ENCODE measurements around the gene SHCBP1L.

Gene SHCBP1L

DNA sequence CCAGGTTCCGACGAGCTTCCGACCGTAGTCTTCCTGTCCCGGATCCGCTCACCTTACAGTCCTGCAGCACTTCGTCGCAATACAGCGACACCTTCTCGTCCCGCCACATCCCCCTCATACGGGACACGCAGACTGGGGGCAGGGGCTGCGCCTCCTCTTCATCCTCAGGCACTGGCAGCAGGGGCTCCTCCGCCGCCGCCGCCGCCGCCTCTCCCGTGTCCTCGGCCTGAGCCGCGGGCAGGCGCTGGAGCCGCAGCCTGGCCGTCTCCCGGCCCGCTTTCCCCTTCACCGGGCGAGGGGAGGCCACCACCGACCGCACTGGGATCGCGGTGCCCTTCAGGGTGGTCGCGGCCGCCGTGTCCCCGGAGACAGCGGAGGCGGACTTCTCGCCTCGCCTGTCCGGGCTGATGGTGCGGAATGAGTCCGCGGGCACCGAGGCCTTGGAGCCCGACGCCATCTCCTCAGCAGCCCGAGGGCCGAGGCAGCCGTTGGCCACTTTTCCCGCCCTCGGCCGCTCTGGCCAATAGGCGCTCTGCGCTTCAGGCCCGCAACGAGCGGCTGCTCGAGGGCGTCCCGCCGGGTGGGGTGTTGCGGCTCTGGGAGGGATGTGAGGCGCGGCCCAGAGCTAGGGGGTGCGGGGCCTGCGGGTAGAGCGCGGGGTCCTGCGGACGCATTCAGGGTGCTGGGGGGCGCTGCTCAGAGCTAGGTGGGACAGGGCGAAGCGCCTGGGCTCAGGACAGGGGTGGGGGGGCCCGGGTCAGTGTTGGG, at the start of gene SHCBP1L:
TSS of gene SHCBP1L (minus strand) at position 490 of the 768 bp plus-strand sequence. CDS start at position 457, 33 bp downstream.
- DNase-seq (ENCODE audit: low read depth, low spot score): no peak

DNA sequence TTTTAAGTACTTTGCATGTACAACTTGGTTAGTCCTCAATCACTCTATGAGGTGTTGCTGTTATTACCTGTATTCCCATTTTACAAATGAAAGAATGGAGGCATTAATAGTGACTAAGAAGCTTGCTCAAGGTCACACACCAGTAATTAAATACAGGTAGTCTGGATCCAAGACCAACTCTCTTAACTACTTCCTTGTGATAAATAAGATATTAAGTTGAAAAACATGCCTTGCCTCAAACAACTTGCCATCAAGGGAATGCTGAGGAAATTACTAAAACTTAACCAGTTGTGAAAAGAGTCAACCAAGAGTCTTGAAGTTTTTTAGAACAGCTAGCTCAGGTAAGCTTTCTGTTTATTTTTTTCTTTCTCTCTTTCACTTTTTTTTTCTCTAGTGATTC, 49.3 kb upstream of the SHCBP1L start:
- DNase-seq (ENCODE audit: low read depth, low spot score): no peak

DNA sequence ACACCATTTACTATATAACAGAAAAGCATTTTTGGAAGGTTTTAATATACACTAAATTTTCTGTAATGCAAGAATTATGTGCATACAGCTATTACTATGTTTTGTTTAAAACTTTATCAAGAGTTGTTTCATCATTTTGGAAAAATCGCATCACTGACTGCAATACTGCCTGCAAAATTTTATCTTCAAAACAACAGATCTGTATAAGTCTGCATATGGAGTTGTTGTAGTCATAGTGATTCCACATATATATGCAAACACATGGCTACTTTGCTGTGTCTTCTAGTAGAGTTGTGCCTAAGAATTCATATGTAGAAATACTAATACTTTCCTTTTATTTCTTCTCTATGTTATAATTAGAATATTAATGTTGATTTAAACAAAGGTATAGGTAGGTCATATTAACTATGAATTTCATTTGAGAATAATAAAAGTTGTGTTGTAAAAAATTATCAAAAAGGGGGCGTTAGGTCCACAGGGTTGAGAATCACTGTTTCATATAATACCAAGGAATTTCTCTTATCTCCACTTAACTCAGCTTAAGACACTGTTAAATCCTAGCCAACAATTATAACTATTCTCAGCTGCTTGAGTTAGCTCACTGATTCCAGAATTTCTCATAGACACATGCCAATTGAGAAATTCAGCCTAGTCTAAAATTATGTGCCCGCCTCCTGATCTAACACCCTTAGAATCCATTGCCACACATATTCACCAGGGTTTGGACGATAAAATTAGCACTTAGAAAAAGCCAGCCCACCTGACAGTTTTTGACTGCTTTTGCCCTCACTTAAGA, 47.4 kb upstream of the SHCBP1L start:
- DNase-seq (ENCODE audit: low read depth, low spot score): no peak

DNA sequence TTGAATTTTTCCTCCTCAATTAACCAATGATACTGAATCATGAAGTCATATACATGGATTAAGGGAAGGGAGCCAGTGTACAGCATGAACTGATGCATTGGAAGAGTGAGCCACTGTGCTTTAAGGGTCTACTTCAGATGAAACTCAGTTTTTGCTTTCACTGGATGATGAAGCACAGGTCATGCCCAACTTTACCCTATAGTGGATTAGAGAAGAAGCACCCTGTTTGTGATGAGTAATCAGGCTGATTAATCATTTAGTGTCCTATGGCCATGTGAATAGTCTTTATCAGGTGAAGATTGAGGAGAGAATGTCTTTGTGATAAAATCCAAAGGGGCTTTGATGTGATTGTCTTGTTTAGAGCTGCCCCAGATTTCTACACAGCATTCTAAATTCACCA, 45.5 kb upstream of the SHCBP1L start:
- DNase-seq (ENCODE audit: low read depth, low spot score): no peak

DNA sequence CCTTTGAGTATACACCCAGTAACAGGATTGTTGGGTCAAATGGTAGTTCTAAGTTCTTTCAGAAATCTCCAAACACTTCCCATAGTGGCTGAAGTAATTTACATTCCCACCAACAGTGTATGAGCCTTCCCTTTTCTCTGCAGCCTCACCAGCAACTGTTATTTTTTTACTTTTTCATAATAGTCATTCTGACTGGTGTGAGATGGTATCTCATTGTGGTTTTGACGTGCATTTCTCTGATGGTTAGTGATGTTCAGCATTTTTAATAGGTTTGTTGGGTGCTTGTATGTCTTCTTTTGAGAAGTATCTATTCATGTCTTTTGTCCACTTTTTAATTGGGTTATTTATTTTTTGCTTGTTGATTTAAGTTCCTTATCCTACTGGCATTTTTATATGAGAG, 43.9 kb upstream of the SHCBP1L start:
- no peak for DNase-seq (ENCODE audit: low read depth, low spot score)

DNA sequence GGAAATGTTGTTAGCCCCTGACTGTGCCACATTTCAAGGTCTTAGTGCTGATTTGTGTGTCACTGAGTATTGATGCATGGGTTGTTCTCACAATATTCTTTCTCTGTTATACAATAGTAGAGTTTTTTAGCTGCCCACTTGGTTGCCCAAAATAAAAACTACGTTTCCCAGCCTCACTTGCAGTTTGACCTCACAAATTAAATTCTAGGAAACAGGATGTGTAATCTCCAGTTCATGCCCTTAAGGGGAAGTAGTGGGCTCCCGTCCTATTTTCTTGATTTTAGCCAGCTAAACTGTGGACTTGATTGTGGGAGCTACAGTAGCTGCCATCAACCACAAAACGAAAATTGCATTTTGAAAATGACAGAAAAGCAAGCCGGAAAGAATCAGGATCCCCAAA, 42.9 kb upstream of the SHCBP1L start:
- no peak for DNase-seq (ENCODE audit: low read depth, low spot score)

DNA sequence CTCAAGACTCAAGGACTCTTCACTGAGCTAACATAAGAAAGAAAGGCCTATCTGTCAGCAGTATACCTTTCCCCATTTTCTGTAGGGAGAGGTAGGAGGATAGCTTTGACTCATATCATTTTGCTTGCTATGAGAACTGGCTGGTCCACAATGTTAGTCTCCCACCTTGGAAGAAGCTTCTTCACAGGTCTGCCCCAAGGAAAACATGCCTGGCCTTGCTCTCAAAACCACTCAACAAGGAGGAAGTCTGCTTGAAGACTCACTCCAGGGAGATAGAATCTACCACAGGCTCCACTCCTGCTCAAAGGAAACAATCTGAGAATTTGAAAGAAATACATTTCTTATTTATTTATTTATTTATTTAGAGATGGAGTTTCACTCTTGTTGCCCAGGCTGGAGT, 40.8 kb upstream of the SHCBP1L start:
- no peak for DNase-seq (ENCODE audit: low read depth, low spot score)

DNA sequence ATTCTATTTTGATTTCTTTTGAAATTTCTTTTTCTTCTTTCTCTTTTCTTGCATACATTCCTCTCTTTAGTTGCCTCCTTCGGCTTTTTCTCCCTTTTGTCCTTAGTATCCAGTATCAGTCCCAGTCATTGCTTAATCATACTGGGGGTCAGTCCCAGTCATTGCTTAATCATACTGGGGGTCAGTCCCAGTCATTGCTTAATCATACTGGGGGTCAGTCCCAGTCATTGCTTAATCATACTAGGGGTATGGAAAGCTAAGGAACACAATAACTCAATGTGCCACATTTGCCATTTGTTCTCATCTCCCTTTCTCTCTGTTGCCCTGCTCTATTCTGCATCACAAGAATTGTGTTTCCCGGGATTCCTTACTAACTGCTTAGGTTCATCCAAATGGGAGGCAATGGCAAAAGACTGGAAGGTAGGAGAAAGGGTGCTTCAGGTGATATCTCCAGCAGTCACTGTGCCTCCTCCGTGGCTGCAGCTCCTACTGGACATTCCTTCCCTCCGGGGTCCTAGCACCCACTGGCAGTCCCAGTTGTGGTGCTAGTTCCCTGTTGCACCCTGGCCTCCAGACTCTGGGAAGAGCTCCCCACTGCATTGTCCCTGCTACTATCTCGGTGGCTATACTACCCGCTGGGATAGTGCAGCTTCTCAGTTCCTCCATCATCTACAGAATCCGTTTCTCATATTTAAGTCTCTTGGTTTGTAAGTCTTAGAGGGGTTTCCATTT, 37.6 kb upstream of the SHCBP1L start:
- DNase-seq (ENCODE audit: low read depth, low spot score): no peak

DNA sequence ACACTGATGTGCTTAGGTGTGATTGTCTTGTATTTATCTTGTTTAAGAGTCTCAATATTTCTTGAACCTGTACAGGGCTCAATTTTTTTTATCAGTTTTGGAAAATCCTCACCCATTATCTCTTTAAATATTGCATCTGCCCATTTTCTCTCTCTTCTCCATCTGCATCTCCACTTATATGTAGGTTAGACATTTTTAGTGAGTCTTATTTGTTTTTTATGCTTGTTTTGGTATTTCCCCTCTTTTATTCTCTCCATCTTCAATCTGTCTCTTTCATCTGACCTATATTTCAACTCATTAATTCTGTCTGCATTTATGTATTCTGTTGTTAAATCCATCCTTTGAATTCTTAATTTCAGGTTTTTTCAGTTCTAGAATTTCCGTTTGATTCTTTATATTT, 32.9 kb upstream of the SHCBP1L start:
- no peak for DNase-seq (ENCODE audit: low read depth, low spot score)

DNA sequence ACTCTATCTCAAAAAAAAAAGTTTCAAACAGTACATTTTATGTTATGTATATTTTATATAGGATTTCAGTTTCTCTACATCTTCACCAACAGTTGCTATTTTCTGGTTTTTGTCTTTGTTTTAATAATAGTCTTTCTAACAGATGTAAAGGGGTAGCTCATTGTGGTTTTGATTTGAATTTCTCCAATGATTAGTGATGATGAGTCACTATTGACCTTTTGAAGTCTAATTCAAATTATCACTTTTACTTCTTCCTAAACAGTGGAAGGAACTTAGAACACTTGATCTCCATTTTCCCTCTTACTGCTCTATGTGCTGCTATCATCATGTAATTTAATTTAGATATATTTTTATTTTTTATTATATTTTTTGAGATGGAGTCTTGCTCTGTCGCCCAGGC, 31.7 kb upstream of the SHCBP1L start:
- DNase-seq (ENCODE audit: low read depth, low spot score): no peak

DNA sequence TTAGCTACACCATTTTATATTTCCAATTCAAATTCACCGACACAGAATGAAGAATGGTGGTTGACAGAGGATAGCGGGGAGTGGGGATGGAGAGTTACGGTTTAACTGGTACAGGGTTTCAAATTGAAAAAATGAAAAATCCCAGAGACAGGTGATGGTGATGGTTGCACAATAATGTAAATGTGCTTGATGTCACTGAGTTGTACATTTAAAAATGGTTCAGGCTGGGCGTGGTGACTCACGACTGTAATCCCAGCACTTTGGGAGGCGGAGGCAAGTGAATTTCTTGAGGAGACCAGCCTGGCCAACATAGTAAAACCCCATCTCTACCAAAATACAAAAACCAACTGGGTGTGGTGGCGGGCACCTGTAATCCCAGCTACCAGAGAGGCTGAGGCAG, 31.2 kb upstream of the SHCBP1L start:
- no peak for DNase-seq (ENCODE audit: low read depth, low spot score)

DNA sequence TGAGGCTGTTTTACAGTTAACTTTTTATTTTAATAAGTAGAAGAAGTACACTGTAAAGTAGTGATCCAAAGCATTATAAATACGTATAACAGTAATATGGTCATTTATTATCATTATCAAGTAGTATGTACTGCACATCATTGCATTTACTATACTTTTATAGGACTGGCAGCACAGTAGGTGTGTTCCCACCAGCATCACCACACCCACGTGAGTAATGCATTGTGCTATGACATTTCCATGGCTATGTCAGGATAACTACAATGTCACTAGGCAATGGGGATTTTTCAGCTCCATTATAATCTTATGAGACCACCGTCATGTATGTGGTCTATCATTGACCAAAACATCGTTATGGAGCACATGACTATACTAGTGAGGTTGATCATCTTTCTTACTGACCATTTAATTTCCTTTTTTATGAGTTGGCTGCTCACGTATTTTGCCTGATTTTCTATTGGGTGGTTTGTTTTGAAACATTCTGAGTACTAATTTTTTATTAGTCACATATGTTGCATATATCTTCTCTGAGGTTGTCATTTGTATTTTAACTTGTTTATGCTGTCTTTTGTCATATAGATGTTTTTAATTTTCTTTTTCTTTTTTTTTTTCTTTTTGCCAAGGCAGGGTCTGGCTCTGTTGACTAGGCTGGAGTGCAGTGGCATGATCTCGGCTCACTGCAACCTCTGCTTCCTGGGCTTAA, 25.3 kb upstream of the SHCBP1L start:
- DNase-seq (ENCODE audit: low read depth, low spot score): no peak

DNA sequence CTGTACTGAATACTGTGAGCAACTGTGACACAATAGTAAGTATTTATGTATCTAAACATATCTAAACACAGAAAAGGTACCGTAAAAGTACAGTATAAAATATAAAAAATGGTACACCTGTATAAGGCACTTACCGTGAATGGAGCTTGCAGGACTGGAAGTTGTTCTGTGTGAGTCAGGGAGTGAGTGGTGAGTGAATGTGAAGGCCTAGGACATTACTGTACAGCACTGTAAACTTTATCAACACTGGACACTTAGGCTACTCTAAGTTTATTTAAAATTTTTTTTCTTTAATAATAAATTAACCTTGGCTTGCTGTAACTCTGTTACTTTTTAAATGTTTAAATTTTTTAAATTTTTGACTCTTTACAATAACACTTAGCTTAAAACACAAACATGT, 24.5 kb upstream of the SHCBP1L start:
- DNase-seq (ENCODE audit: low read depth, low spot score): no peak

DNA sequence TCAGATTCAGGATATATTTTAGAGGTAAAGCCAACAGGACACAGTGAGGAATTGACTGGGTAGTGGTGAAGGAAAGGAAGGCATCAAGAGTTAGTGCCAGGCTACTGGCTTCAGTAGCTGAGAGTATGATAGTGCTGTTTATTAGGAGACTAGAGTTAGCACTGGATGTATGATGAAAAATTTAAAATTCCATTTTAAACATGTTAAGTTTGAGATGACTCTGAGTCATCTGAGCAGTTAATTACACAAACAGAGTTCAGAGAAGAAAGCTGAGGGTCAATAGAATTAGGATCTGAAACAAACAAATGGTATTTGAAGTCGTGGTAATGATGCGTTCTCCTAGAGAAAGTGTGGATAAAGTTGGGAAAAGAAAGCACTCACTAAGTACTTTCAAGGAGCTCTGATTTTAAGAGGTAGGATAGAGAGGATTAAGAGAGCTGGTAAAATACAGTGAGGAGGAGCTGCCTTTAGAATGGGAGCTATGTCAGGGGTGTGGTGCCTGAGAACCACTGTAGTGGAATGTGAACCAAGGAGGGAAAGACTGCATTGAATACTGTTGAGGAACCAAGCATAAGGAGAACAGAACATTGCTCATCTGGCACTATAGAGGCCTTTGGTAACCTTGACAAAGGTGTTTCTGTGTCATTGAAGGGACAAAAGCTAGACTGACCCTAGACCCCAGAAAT, 21.7 kb upstream of the SHCBP1L start:
- no peak for DNase-seq (ENCODE audit: low read depth, low spot score)

DNA sequence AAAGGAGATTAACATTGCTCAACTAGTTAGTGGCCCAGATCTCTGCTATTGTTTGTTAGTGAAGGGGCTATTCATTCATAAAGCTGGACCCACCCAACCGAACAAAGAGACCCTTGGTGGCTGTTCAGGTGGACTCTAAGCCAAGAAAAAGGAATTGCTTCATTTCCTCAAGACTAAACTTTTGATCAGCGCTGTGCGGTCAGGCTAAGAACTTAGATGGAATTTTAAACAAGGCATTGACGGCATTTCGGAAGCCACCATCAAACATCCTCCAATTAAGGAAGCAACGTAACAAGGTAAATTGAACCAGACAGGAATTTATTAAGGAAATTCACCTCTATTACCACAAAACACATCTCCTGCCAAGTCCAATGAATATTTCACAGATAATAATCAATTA, 19.9 kb upstream of the SHCBP1L start:
- DNase-seq (ENCODE audit: low read depth, low spot score): no peak

DNA sequence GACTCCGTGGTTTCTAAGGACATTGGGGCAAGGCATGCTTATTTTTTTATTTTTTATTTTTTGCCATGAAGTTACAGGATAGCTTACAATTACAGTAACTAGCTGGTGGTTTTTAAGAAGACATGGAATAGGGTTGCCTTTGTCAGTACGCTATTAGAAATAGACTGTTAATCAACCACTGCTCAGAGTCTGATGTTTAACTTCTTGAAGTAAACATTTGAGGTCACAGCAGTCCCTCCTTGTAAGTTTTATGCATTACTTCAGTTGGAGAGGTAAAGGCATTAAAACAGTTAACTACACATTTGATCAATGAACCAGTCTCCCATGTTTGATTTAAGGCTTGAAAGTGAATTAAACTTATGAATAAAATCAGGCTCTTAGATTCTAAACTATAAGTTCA, 19.3 kb upstream of the SHCBP1L start:
- DNase-seq (ENCODE audit: low read depth, low spot score): no peak

DNA sequence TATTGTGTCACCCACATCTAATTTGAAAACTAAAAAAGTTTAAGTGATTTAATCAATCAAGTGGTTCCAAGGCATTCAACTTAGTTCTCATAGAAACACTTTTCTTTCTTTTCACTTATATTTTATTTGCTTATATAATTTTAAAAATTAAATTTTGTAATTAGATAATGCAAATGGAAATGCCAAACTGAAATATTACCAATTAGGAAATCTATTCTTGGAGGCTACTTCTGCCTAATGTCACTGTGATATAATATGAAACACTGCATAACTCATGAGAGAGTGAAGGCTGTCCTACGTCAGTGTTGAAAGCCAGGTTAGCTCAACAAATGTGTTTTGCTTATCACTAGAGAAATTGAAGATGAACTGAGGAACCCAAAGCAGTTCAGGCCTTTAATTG, 18.3 kb upstream of the SHCBP1L start:
- DNase-seq (ENCODE audit: low read depth, low spot score): no peak

DNA sequence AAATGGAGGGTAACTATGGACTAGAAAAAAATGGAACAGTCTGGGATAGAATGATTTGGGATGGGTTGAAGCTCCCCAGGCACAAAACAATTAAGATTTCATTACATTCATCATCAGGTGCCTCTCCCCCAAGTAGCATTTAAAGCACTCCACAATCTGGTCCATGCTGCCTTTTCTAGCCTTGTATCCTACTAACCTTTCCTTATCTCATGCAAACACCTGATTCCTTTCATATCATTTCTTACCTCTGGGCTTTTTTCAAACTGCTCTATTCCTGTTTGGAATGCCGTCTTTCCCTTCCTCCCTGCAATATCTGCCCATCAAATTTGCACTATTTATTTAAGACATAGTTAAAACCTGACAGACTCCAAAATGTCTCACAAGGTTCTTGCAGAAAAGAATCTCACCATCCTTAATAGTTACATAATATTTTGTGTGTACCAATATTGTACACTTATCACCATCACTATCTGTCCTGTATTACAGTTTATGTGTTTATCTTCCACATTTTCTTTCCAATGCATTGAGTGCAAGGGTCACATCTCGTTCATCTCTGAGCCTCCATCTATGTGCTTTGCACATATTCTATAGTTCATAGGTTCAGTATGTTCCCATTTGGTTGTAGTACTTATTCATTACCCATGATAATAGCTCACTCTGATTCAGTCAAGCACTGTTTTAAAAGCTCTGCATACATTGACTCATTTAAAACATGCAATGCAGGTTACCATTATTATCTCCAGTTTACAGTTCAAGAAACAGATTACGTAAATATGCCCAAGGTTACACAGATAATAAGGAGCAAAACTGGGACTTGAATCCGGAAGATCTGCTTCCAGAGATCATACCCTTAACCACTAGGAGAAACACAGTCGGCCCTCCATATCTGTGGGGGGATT, 16.1 kb upstream of the SHCBP1L start:
- DNase-seq (ENCODE audit: low read depth, low spot score): no peak

DNA sequence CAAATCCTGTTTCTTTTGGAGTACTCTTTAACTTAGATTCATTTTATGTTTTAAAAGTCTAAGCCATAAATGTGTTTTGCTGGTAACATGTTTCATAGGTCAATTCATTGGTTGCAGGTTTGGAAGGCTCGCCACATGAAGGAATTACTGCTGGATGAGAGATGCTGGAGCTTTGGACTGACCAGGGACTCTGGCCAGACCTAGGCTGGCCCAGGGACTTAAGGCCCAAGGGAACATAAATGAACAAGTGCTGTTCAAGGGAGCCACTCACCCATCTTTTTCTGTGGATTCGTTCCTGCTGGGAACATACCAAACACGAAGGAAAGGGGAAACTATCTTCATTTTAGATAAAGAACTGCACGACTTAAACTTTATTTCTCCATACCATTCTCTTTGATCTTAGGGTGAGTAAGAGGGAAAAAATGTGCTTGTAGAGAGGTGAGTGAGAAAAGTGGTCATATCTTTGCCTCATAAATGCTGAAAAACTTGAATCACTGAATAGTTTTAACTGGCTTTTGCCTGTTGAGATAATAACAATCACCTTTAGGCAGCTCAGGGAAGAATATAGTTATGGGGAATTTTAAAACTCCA, 15.3 kb upstream of the SHCBP1L start:
- no peak for DNase-seq (ENCODE audit: low read depth, low spot score)

DNA sequence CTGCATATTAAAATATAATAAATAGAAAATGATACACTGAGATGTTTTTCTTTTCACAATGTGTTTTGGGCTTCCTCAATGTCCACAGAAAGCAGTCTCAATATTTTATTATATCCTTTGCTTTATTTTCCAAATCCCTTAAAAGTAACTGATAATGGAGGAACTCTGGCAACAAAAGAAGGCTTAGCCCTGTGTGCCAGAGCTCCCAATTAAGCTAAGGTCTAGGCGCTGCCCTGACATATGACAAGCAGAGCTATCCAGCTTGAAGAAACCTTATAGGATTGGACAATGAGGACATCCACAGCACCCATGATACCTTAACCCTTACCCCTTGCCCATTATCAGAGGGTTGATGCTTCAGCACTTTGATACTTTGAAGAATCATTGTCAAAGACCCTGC, 12.9 kb upstream of the SHCBP1L start:
- DNase-seq (ENCODE audit: low read depth, low spot score): no peak
